ENCODE data around the gene GRB10.

GRB10 gene

DNA sequence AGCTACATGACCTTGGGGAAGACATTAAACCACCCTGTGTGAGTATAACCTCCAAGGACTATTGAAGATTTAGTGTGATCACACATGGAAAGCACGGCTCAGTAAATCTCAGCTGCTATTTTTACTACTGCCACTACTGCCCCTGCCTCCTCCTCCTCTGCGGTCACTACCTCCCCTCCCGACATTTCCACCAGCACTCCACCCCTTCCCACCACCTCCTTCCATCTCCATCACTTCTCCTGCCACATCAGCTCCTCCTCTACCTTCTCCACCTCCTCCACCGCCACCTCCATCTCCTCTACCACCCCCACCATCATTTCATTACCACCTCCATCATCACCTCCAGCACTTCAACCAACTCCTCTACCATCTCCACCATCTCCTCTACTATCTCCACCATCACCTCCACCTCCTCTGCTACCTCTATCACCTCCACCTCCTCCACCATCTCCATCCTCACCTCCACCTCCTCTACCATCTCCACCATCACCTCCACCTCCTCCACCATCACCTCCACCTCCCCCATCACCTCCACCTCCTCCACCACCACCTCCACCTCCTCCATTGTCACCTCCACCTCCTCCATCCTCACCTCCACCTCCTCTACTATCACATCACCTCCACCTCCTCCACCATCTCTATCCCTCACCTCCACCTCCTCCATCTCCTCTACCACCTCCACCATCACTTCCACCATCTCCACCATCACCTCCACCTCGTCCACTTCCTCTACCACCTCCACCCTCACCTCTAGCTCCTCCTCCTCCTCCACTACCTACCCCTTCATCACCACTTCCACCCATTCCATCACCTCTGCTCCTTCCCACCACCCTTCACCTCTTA, 69.4 kb downstream of the GRB10 start:
- no peak for DNase-seq

DNA sequence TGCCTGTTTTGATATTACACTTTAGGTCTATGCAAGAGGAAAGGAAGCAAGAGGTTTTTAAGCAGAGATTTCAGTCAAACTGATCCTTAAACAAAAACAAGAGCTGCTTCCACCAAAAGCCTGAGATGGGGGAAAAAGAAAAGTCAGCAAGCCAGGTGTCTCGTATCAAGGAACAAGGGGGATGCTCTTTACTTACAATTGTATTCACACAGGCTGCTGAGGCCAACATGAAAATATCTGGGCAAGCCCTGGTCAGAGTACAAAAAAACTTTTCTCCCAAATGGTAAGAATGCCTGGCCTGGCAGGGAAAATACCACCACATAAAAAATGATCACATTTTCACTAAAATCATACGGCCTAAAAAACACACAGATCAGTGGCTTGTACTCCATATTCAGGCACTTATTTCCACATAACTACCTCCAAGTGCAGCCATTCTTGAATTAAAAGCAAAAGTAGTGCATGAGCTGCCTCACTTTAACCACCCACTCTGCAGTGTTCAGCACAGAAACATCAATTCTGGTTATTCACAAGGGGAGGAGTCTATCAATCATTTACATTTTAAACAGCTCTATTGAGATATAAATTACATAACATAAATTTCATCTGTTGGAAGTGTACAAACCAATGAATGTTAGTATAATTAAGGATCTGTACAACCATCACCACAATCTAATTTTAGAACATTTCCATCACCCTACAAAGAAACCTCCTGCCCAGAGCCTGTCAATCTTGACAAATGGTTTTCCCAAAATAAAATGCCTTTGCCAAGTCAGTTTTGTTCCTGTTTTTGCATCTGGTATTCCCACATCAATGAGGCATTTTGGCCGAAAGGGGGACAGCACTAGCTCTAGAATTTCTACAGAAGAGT, 70.2 kb downstream of the GRB10 start:
- no peak for DNase-seq

DNA sequence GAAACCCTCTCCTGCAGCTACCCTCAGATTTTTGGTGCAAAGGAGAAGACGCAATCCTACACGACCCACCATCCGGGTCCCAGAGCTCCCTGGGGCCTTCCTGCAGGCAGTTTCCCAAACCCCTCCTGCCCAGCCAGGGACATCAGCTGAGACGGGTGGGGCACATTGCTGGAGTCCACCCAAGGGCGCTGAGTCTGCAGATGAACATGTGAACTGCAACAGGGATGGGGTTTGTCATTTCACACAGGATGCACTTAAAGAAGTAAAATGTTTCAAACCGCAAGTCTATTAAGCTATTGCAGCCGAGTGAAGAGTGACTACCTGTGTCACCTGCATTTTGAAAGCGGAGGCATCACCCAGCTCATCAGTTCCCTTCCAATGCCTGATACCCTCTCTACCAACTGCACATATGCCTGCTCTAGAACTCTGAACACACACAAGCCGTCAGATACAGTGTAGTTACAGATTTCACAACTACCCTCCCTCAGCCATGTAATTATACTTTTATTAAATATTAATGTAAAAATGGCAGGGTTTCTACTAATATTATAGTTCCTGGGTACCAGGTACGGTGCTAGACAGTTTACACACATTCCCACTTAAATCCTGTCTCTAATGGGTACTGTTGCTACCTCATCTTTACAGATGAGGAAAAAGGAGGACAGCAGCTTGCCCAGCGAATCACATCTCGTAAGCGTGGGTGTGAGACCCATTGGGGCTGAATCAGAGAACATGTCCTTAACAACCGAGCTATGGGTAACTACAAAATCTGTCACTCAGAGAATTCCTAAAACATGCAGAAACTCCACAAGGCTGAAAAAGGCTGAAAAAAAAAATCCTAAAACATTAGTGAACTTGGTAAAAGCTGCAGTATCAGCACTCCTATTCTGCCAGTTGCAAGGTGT, 71.2 kb downstream of the GRB10 start:
- DNase-seq, result no peak

DNA sequence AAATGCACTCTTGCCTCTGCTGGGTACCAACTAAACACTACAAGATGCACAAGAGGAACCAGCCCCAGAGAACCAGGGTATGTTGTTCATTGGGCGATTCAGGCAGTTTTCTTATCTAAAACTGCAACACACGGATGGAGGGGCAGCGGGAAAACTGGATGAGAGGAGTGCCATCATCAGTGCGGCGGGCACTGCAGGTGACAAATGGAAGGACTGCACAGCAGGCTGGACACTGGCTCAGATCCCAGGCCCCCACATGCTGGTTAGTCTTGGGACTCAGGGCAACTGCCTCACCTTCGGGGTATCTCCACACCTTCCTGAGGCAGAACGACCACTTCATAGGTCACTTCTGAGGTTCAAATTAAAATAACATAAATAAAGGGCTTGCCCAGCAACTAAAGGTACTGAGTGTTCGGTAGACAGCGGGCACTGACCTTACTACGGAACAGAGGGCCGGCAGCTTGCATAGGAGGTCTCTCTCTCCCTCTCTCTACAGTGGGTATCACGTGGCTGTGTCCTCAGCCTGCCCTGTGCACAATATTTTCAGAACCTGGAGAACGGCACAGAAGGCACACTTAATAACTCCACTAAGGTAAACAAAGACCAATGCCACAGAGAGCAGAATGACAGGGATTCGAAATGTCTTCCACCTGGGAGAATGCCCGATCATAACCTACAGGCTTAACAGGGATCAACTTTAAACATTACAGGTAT, 72.1 kb downstream of the GRB10 start:
- no peak for DNase-seq

DNA sequence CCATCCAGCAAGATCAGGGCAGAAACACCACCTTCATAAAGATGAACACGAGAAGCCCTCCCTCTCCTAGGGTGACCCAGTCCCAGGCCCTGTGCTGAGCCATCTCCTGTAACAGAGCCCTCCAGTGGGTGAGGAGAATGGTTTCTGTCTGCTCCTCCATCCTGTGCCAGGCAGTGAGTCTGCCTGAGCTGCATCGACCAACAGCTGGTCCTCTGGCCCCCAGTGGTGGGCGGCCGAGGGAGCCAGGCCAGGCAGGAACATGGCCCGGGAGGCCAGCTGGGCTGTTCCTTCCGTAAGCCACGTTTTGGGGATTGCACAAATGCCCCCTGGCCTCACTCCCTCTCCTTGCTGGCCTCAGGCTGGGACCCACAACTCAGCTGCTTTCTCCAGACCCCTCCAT, 73.5 kb downstream of the GRB10 start:
- DNase-seq, result no peak

DNA sequence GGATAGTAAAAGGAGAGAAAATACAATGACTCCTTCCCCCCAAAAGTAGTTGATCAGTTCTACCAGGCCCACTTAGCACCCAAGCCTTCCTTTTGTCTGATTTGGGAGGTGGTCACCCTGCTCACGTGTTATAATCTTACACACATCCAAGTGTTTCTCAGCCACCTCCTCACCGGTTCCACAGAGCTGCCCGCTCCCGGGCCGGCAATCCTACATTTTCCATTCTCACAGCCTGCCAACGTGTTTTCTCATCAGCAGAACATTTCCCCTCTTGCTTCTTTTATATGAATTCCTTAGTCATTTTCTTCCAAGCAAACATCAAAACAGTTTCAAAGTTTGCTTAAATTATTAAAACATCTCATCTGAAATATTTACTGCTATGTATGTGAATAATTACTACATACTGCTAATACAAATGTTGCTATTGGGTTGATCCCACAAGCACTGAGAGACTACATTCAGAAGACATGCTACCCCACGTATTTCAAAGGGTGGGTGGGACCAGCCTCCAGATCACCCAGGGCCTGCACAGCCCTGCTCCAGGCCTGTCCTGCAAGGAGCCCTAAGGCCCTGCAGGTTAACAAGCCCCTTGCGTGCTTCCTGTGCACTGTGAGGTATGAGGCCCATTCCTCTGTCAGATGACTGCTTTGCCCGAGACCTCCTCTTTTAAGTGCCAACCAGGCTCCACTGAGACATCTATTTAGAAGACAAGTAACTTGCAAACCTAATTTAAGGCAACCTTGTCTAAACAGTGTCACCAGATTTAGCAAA, 75.3 kb downstream of the GRB10 start:
- no peak for DNase-seq

DNA sequence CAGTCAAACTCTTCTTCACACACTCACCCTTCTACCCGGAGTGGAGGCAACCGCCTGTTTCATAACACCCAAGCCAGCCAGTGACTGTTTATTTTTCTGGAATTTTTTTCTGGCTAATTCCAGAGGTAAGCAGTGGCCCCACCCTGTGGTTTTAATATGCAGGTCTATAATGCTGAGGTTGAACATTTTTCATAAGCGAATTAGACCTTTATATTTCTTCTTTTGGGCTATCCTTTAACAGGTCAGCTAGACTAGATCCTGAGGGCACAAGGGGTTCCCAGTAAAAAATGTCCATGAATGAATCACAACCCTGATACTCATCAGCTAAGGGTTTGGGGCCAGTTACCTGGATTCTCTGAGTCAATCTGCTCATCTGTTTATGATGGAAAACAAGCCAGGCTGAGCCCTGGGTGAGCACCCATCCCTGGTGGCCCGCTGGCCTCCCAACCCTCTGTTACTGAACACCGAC, 76.2 kb downstream of the GRB10 start:
- DNase-seq, result no peak

DNA sequence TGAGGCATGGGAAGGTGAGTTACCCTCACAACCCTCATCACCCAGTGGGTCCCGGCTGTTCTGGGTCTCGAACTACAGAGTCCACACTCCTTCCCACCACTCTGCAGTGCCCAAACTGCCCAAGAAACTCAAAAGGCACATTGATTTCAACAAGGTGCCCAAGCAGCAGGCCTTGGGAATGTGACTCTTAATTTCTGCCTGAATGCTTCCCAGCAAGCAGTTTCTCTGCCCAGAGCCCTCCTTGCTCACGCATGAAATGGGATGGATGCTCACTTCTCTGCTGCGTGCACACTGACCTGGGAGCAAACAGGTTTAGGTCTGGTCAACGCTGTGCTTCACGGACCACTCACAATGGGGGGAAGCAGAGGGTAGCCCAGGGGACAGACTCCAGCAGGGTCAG, 77.9 kb downstream of the GRB10 start:
- no peak for DNase-seq

DNA sequence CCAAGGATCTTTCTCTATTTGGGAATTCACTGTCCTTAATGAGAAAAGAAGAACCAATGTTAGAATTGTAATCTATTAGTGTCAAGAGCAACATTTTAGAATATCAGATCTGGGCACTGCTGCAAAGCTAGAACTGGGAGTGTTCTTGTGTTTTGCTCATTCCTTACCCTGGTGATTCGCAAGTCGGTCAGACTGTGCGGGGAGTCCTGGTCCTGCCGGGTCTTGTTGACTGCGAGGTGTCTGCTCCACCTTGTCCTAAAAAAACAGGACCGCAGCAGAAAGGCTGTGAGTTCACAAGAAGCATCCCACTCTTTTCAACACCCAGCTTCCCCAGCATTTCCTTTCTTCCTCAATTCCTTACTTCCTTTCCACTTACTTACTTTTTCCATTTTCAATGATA, 79.0 kb downstream of the GRB10 start:
- no peak for DNase-seq

DNA sequence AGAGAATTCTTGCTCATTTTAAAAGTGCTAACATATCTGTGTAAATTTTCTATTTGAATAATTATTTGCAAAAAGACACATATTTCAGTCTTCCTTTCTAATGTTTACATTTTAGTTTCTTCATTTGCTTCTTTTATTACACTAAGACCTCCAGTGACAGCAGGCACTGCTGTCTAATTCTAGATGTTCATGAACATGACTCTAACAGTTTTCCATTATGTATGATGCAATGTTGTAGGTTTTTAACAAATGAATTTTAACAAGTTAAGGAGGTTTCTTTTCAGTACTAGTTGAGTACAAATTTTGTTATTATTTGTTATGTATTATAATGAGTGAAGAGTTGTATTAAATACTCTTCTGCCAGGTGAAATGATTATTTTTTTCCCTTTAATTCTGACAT, 83.6 kb downstream of the GRB10 start:
- DNase-seq, result no peak

DNA sequence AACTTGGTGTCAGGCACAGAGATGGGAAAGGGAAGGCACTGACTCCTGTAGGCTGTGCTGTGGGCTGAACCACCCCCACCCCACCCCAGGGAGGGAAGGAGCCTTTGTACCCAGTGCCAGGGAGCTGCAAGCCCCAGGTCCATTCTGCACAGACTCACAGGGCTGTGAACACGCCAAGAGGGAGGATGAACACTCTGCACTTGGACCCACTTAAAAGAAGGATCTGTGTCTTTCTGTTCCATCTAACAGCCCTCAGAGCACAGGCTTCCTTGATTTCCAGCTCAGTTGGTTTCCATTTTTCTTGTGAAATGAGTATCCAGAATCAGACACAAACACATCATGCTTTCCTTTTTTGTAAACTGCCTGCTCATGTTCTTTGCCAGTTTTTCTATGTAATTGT, 84.9 kb downstream of the GRB10 start:
- no peak for DNase-seq

DNA sequence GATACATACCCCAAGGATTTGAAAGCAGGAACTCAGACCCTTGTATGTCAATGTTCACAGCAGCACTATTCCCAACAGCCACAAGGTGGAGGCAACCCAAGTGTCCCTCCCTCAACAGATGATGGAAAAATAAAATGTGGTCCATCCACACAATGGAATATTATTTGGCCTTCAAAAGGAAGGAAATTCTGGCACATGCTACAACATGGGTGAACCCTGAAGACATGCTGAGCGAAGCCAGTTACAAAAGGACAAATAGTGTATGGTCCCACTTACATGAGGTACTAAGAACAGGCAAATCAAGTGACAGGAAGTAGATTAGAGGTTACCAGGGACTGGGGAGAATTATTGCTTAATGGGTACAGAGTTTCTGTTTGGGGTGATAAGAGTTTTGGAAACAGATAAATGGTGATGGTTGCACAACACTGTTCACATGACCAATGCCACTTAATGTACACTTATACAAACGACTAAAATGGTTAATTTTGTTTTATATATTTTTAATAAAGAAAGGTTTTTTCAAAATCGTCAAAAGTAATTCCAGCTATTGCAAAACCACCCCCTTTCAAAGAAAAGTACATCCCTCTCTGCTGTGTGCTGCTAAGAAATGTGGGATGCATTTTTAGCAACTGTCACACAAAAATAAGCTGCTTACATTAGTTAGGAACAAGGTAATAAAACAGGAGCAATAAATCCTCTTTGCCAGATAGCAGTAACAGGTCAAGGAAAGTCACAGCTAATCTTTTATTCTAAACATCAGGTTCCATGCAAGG, 85.7 kb downstream of the GRB10 start:
- no peak for DNase-seq

DNA sequence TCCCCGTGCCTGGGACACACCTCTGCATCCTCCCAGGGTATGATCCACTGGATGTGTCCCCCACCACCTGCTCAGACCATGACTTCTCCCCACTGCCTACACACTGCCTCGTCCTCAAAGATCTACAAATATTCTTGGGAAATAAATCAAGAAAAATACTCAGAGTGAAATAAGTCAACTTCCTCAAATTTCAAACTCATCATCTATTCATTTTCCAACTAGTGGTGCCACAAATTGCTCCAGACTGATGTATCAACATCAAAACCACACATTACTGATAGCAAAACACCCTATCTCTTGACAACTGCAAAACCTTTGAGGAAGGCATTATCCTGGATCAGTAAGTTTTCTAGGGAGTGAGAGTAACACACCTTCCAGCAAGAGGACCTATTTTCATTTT, 87.7 kb downstream of the GRB10 start:
- DNase-seq, result no peak

DNA sequence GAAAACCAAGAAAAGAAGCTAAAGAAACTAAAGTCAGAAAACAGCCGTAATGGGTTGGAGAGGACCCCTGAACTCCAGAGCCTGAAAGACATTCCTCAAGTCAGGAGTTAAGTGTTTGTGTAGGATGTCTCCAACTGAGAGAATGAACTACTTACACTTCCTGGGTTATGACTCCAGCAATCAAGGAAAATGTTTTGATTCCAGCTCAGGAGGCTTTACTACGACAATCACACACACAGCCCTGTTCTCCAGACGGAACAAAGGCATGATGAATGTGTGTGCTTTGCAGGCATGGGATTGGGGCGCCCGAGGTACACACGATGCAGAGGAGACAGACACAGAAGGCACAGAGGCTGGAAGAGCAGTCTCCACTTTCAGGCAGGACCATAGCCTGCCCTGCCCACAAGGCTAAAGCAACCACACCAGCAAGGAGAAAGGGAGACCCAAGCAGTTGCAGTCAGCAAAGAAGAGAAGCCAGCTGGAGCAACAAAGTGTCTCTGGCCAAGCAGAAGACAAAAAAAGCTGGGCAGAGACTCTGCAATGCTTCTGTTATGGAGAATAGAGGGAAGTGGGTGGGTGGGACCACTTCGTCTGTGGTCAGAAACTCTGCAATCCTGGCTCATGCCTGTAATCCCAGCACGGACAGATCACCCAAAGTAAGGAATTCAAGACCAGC, 89.1 kb downstream of the GRB10 start:
- no peak for DNase-seq

DNA sequence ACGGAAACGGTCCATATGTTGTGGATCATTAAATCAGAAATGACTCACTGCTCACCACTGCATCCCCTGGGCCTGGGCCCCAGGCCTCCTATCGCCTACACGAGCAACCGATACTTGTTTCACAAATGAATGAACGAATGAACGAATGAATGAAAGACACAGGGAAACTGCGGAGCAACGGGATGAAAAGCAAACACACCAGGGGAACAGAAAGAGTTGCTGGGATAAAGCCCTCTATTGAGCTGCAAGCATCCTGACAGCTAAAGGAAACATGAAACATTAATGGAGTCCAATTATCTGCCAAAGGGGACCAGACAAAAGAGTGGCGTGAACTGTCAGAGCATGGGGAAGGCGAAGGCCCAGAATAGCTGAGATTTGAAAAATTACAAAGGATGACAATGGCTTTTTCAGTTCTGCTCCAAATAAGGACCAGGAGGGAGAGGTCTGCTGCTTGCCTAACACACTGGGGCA, 92.1 kb downstream of the GRB10 start:
- no peak for DNase-seq

DNA sequence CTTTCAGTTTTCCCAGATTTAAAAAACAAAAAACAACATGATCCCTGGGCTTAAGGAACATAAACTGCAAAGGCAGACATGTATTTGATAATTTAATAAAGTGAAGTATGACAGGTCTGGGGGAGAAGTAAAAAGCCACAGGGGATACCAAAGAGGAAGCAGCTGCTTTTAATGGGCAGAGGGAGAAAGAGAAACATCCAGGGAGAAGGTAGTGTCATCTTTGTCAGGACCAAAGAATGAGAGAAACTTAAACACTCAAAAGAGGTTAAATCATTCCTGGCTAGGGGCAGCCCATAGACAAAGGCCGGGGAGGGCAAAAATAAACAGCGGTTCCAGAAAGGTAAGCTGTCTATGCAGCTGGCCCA, 94.5 kb downstream of the GRB10 start:
- DNase-seq, result no peak

DNA sequence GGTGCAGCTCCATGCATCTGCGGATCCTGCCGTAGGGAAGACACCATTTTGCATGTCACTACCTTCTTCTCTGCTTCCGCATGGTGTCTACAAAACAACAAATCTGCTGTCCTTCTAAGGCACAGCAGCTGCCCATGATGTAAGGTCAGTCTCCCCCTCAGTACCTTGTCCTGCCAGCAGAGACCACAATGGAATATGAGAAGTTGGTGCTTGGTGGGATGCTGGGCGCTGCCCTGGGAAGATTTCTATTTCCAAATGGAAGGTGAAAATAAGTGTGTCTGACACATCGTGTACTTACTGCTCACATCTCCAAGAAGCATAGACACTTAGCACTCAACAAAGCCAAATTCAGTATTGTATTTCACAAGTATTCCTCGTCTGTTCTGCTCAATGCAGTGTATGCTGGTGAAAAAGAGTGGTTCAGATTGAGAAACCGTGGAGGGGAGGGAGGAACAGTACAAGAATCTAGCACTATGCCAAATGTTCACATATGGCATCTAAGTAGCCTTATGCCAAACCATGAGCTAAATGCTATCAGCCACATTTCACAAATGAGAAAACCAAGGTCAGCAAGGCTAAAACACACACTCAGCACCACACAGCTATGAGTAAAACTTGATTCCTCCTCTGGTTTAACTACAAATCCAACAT, 95.0 kb downstream of the GRB10 start:
- no peak for DNase-seq

DNA sequence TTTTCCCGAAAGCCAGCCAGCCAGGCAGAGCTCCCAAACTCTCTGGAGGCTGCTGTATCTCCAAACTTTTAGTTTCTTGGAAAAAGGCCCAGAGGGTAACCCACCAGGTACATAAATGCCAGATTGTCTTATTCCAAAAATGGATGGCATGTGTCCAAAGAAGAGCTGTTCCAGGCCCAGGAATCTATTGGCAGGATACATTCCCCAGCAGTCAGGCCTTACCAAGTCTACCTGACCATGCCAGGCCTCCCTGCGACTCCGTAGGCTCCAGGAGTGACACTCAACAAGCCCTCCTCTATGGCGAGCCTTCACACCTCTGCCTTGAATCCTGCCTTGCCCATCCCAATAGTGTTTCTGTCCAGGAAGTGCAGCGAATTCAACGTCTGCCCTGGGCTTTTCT, 95.6 kb downstream of the GRB10 start:
- DNase-seq, result no peak

Data from NCI-H2029 treated with DMSO at 0.1 percent for 48 hours (cell line).